ENCODE data around the gene SETDB1. TPM values are rescaled to one million over a fixed set of nuclear protein-coding genes. Genes with fewer than 3 reads are reported as not detected.
A peak's percentile ranks its signal among the peaks of the same experiment; 100 is the strongest.

The SETDB1 gene
- total and polyA plus RNA-seq, 2 of the 13 experiments (the other 11 are each of a cell fraction or from before 2014, with no cell fraction given): 33.1 to 34.6 TPM

DNA sequence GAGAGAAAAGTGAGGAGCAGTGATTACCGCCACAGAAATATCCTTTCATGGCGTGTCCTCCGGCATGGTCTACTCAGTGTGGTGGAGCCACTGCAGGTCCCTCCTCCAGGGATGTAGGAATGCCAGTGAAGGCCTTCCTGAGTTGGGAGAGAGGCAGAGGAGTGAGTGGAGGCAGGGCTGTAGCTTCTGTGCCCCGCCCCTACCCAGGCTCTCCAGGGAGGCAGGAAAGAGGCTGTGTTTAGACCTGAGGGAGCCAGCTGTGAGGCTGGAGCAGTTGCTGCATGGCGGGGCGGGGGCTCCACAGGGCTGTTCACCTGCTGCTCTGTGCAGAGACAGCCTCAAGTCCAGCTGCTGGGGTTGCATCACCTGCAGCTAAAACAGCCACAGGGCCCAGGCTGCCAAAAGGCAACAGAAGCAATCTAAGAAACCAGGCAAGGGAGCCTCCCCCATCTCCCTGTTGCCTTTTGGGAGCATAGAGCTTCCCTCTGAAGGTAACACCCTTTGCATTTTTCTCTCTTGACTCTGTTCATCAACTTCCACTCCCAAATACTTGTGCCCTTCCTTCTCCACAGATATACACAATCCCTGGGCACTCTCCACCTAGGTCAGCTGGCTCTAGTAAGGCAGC is 55.1 kb downstream of the SETDB1 start (continued):
- TF ChIP-seq, protein P1, sequence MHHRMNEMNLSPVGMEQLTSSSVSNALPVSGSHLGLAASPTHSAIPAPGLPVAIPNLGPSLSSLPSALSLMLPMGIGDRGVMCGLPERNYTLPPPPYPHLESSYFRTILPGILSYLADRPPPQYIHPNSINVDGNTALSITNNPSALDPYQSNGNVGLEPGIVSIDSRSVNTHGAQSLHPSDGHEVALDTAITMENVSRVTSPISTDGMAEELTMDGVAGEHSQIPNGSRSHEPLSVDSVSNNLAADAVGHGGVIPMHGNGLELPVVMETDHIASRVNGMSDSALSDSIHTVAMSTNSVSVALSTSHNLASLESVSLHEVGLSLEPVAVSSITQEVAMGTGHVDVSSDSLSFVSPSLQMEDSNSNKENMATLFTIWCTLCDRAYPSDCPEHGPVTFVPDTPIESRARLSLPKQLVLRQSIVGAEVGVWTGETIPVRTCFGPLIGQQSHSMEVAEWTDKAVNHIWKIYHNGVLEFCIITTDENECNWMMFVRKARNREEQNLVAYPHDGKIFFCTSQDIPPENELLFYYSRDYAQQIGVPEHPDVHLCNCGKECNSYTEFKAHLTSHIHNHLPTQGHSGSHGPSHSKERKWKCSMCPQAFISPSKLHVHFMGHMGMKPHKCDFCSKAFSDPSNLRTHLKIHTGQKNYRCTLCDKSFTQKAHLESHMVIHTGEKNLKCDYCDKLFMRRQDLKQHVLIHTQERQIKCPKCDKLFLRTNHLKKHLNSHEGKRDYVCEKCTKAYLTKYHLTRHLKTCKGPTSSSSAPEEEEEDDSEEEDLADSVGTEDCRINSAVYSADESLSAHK (CRISPR knock-in tag; IDR thresholded peaks at IDR 0.05; ENCODE audit: borderline replicate concordance): no peak
- TF ChIP-seq ZNF773 (CRISPR knock-in tag; IDR thresholded peaks at IDR 0.05; ENCODE audit: borderline replicate concordance) (no peak), ZEB1 (IDR thresholded peaks at IDR 0.05; ENCODE audit: insufficient replicate concordance, low read depth) (no peak), FOXA1 (IDR thresholded peaks at IDR 0.05) (no peak), FOXA1 (CRISPR knock-in tag; IDR thresholded peaks at IDR 0.05) (no peak), ZNF747 (CRISPR knock-in tag; IDR thresholded peaks at IDR 0.05; ENCODE audit: borderline replicate concordance) (no peak), HNRNPL (IDR thresholded peaks at IDR 0.05; ENCODE audit: low read depth, low read length) (no peak), ZNF33A (CRISPR knock-in tag; IDR thresholded peaks at IDR 0.05; ENCODE audit: borderline replicate concordance) (no peak), ZNF34 (CRISPR knock-in tag; IDR thresholded peaks at IDR 0.05; ENCODE audit: borderline replicate concordance) (no peak), ZNF780A (CRISPR knock-in tag; IDR thresholded peaks at IDR 0.05) (no peak), FOXK1 (CRISPR knock-in tag; IDR thresholded peaks at IDR 0.05; ENCODE audit: borderline replicate concordance, low read depth) (no peak), ZNF839 (CRISPR knock-in tag; IDR thresholded peaks at IDR 0.05; ENCODE audit: borderline replicate concordance) (no peak), MIXL1 (CRISPR knock-in tag; IDR thresholded peaks at IDR 0.05) (no peak), THAP8 (CRISPR knock-in tag; IDR thresholded peaks at IDR 0.05; ENCODE audit: borderline replicate concordance) (no peak), SOX5 (CRISPR knock-in tag; IDR thresholded peaks at IDR 0.05; ENCODE audit: borderline replicate concordance) (no peak), SIN3B (IDR thresholded peaks at IDR 0.05; ENCODE audit: low read length) (no peak), ADNP (CRISPR knock-in tag; IDR thresholded peaks at IDR 0.05) (no peak), ZNF841 (CRISPR knock-in tag; IDR thresholded peaks at IDR 0.05; ENCODE audit: borderline replicate concordance) (no peak), NCOA1 (CRISPR knock-in tag; IDR thresholded peaks at IDR 0.05) (no peak), NR2F2 (IDR thresholded peaks at IDR 0.05; ENCODE audit: borderline replicate concordance, low read depth) (no peak), ZNF687 (CRISPR knock-in tag; IDR thresholded peaks at IDR 0.05) (no peak)
- TF ChIP-seq, protein P2, sequence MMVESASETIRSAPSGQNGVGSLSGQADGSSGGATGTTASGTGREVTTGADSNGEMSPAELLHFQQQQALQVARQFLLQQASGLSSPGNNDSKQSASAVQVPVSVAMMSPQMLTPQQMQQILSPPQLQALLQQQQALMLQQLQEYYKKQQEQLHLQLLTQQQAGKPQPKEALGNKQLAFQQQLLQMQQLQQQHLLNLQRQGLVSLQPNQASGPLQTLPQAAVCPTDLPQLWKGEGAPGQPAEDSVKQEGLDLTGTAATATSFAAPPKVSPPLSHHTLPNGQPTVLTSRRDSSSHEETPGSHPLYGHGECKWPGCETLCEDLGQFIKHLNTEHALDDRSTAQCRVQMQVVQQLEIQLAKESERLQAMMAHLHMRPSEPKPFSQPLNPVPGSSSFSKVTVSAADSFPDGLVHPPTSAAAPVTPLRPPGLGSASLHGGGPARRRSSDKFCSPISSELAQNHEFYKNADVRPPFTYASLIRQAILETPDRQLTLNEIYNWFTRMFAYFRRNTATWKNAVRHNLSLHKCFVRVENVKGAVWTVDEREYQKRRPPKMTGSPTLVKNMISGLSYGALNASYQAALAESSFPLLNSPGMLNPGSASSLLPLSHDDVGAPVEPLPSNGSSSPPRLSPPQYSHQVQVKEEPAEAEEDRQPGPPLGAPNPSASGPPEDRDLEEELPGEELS (CRISPR knock-in tag; IDR thresholded peaks at IDR 0.05): peak; percentile 35
